Measurements from ENCODE around the gene FOXP1. TPM values are rescaled to one million over a fixed set of nuclear protein-coding genes. Genes with fewer than 3 reads are reported as not detected.

FOXP1 gene
- total and polyA plus RNA-seq, 4 donors, result 15.2 to 263 (median 110) TPM

DNA sequence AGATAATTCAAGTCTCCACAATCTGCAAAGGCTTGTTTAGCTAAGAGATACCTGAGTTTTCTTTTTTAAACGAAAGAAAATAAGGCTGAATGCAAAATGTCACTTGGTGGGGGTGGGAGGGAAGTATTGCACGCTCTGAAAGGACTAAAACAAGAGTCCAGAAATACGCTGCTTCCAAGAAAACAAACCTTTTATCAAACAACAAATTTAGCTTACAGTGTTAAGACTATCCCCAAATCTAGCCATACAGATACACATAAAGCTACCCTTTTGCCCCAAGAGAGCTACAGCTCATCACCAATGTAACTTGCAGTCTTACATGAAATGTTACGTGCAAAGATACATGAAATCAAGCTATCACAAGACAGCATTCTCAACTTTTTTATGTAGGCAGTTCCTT is 522.5 kb downstream of the FOXP1 start:
- Histone ChIP-seq H3K27ac (ENCODE audit: low read depth in 1 of 2, low read length in 2 of 2) (peak overlapping the region in 1 of 2 donors; percentile 49), H3K4me1 (ENCODE audit: control insufficient read depth in 1 of 2, insufficient read depth in 2 of 2, low read length in 2 of 2) (peaks cover 5 to 6% of the 10 kb centered on the region in 2 donors), H3K4me3 (ENCODE audit: low read length in 2 of 2) (peak overlapping the region; percentile 16 to 88), H3K27me3 (ENCODE audit: control insufficient read depth in 1 of 2, insufficient read depth in 2 of 2, low read length in 1 of 2) (no peaks in the 10 kb centered on the region), H3K36me3 (ENCODE audit: control insufficient read depth in 1 of 2, insufficient read depth in 2 of 2, low read length in 1 of 2) (no peaks in the 10 kb centered on the region), H3K9me3 (ENCODE audit: control insufficient read depth, low read length) (no peaks in the 10 kb centered on the region)
- DNase-seq (no peak), ATAC-seq (ENCODE audit: low FRiP score) (no peak)
- intact Hi-C loops (cut with DNase I), result loop anchor here (5.0 to 10.0 kb wide), 9 partner anchors 39 to 594 kb away; partner anchors contain the start of gene FOXP1 (in 1 of the 2)
- 4% methylated on average over 4 of the region's 4 CpGs for WGBS, 2 donors

- ATAC-seq (ENCODE audit: low FRiP score) (no peak), DNase-seq (no peak)
- Histone ChIP-seq H3K4me1 (ENCODE audit: control insufficient read depth in 1 of 2, insufficient read depth in 2 of 2, low read length in 2 of 2) (peaks cover 5 to 6% of the 10 kb centered on the region in 2 donors), H3K36me3 (ENCODE audit: control insufficient read depth in 1 of 2, insufficient read depth in 2 of 2, low read length in 1 of 2) (no peaks in the 10 kb centered on the region), H3K27ac (ENCODE audit: low read depth in 1 of 2, low read length in 2 of 2) (no peak overlapping the region), H3K27me3 (ENCODE audit: control insufficient read depth in 1 of 2, insufficient read depth in 2 of 2, low read length in 1 of 2) (no peaks in the 10 kb centered on the region), H3K9me3 (ENCODE audit: control insufficient read depth, low read length) (no peaks in the 10 kb centered on the region), H3K4me3 (ENCODE audit: low read length in 2 of 2) (peak overlapping the region; percentile 49 to 88)
- 14 to 20% methylated on average over 2 of the region's 2 CpGs for WGBS, 2 donors
- intact Hi-C loops (cut with DNase I), result loop anchor here (5.0 to 10.0 kb wide), 9 partner anchors 38 to 594 kb away; partner anchors contain the start of gene FOXP1 (in 1 of the 2)
Measured at GRCh38 chr3:71060536-71060935, 523.0 kb downstream of the FOXP1 start.

DNA sequence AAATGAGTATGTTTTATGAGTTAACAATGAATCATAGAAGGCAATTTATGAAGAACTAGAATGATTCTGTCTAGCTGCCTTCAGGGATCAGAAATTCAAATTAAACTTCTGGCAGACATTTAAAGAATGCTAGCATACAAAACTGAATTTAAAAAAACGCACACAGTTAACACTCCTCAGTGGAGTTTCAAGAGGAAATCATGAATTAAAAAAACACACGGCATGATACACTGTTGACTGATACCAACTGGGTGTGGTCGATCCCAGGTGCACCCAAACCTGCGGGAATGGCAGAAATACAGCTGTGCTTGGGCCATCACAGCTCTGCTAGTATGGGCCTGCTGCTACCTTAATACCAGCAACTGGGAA is 526.0 kb downstream of the FOXP1 start:
- Histone ChIP-seq H3K27ac (ENCODE audit: low read depth in 1 of 2, low read length in 2 of 2) (peak overlapping the region; percentile 15 to 88), H3K36me3 (ENCODE audit: control insufficient read depth in 1 of 2, insufficient read depth in 2 of 2, low read length in 1 of 2) (peaks cover 2% of the 10 kb centered on the region in 2 donors), H3K27me3 (ENCODE audit: control insufficient read depth in 1 of 2, insufficient read depth in 2 of 2, low read length in 1 of 2) (no peaks in the 10 kb centered on the region), H3K4me1 (ENCODE audit: control insufficient read depth in 1 of 2, insufficient read depth in 2 of 2, low read length in 2 of 2) (peaks cover 14 to 17% of the 10 kb centered on the region in 2 donors), H3K9me3 (ENCODE audit: control insufficient read depth, low read length) (no peaks in the 10 kb centered on the region), H3K4me3 (ENCODE audit: low read length in 2 of 2) (peak overlapping the region in 1 of 2 donors; percentile 11)
- 6 to 11% methylated on average over 4 of the region's 4 CpGs for WGBS, 2 donors
- intact Hi-C loops (cut with DNase I), result loop anchor here in 1 of 2 donors (1.0 kb wide), 1 partner anchor 248 kb away; no protein-coding TSS in a partner anchor
- DNase-seq (no peak), ATAC-seq (ENCODE audit: low FRiP score) (no peak)

DNA sequence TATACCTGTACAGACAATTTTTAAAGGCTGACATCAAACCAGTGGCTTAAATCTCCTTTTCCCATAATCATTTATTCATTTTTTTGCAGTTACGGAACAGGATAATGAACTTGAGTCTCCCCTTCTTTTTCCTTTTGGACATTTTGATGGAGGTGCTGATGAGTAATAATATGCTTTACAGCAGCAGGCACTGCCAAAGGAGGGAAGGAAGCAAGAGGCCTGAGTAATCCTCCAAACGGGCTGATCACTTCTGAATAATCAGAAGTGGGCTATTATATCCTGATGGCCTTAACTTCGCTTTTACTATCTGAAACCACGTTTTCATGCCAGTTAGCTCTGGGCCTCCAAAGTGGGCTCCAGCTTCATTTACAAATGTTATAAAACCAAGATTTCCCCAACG is 527.2 kb downstream of the FOXP1 start:
- Histone ChIP-seq H3K4me1 (ENCODE audit: control insufficient read depth in 1 of 2, insufficient read depth in 2 of 2, low read length in 2 of 2) (peaks cover 14 to 28% of the 10 kb centered on the region in 2 donors), H3K9me3 (ENCODE audit: control insufficient read depth, low read length) (no peaks in the 10 kb centered on the region), H3K27ac (ENCODE audit: low read depth in 1 of 2, low read length in 2 of 2) (peak overlapping the region in 1 of 2 donors; percentile 51), H3K36me3 (ENCODE audit: control insufficient read depth in 1 of 2, insufficient read depth in 2 of 2, low read length in 1 of 2) (peaks cover 2 to 5% of the 10 kb centered on the region in 2 donors), H3K4me3 (ENCODE audit: low read length in 2 of 2) (peak overlapping the region in 1 of 2 donors; percentile 34), H3K27me3 (ENCODE audit: control insufficient read depth in 1 of 2, insufficient read depth in 2 of 2, low read length in 1 of 2) (no peaks in the 10 kb centered on the region)
- ATAC-seq (ENCODE audit: low FRiP score) (peak; percentile 57), DNase-seq (no peak)
- 9 to 16% methylated on average over 5 of the region's 5 CpGs for WGBS, 2 donors
- intact Hi-C loops (cut with DNase I), result no loop called here

DNA sequence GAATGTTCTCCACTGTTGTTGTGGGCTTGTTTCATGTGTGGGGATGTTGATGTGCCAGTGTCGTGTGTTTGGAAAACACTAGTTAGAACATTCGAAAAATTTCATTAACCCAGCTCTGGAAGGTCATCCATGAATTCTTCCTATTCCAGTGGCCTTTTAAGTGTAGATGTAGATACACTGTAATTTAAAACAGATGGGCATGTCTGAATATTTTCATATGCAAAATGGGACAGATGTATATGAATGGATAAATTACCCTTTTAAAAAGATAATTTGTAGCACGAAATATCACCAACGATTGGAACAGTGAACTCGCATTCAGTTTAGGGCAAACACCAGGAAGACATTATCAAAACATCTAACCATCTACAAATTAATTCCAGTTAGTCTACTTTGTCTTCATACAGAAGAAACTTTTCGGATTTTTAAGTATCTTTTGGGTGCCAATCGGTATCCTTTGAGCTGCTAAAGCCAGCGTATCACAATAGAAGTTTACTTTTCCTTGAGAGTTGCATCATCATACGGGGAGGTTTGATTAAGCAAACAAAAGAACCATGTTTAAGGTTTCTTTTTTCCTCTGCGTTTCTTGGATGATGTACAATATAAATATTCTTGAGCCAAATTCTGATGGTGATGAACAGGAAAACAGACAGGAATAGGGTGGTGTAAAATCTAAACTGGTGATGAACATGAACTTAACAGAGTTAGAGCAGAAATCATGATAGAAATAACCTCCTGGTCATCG is 528.1 kb downstream of the FOXP1 start:
- intact Hi-C loops (cut with DNase I), result no loop called here

GRCh38 chr3:71054312-71054711 is 529.2 kb downstream of the FOXP1 start:
- H3K9me3 ChIP-seq (ENCODE audit: control insufficient read depth, low read length), result no peaks in the 10 kb centered on the region
- H3K36me3 ChIP-seq (ENCODE audit: control insufficient read depth in 1 of 2, insufficient read depth in 2 of 2, low read length in 1 of 2), result peaks cover 4 to 5% of the 10 kb centered on the region in 2 donors
- peaks cover 11 to 37% of the 10 kb centered on the region in 2 donors for H3K4me1 ChIP-seq (ENCODE audit: control insufficient read depth in 1 of 2, insufficient read depth in 2 of 2, low read length in 2 of 2)
- DNase-seq (no peak), ATAC-seq (ENCODE audit: low FRiP score) (no peak)
- intact Hi-C loops (cut with DNase I), result no loop called here
- no peaks in the 10 kb centered on the region for H3K27me3 ChIP-seq (ENCODE audit: control insufficient read depth in 1 of 2, insufficient read depth in 2 of 2, low read length in 1 of 2)
- H3K4me3 ChIP-seq (ENCODE audit: low read length in 2 of 2), result no peak overlapping the region
- no peak overlapping the region for H3K27ac ChIP-seq (ENCODE audit: low read depth in 1 of 2, low read length in 2 of 2)
- 55 to 56% methylated on average over 5 of the region's 5 CpGs for WGBS, 2 donors

More for the DNA sequence above, 528.1 kb downstream of the FOXP1 start:
- WGBS, 2 donors, result 6 to 13% methylated on average over 11 of the region's 11 CpGs
- ATAC-seq (ENCODE audit: low FRiP score) (no peak), DNase-seq (no peak)
- H3K4me3 ChIP-seq (ENCODE audit: low read length in 2 of 2), result no peak overlapping the region
- peaks cover 11 to 34% of the 10 kb centered on the region in 2 donors for H3K4me1 ChIP-seq (ENCODE audit: control insufficient read depth in 1 of 2, insufficient read depth in 2 of 2, low read length in 2 of 2)
- peak overlapping the region; percentile 49 to 63 for H3K27ac ChIP-seq (ENCODE audit: low read depth in 1 of 2, low read length in 2 of 2)
- H3K36me3 ChIP-seq (ENCODE audit: control insufficient read depth in 1 of 2, insufficient read depth in 2 of 2, low read length in 1 of 2), result peaks cover 4 to 5% of the 10 kb centered on the region in 2 donors
- H3K9me3 ChIP-seq (ENCODE audit: control insufficient read depth, low read length), result no peaks in the 10 kb centered on the region
- H3K27me3 ChIP-seq (ENCODE audit: control insufficient read depth in 1 of 2, insufficient read depth in 2 of 2, low read length in 1 of 2), result no peaks in the 10 kb centered on the region

DNA sequence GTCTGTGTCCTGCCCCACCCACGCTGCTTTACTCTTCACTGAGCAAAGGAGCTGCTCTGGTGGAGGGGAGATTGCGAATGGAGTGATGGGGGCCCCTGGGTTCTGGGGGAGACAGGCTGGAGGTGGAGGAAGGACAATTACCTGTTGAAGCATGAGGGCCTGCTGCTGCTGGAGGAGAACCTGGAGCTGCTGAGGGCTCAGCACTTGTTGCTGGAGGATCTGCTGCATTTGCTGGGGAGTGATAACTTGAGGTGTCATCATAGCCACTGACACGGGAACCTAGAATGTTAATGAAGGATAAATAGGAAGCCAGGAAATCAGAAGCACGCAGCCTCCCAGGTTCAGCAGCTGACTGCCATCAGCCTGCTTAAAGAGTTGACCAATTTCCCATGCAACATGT is 530.0 kb downstream of the FOXP1 start:
- 64 to 73% methylated on average over 4 of the region's 4 CpGs for WGBS, 2 donors
- H3K36me3 ChIP-seq (ENCODE audit: control insufficient read depth in 1 of 2, insufficient read depth in 2 of 2, low read length in 1 of 2), result peaks cover 4 to 5% of the 10 kb centered on the region in 2 donors
- intact Hi-C loops (cut with DNase I), result no loop called here
- H3K27ac ChIP-seq (ENCODE audit: low read depth in 1 of 2, low read length in 2 of 2), result peak overlapping the region in 1 of 2 donors; percentile 20
- H3K9me3 ChIP-seq (ENCODE audit: control insufficient read depth, low read length), result no peaks in the 10 kb centered on the region
- no peak overlapping the region for H3K4me3 ChIP-seq (ENCODE audit: low read length in 2 of 2)
- DNase-seq, result no peak
- no peak for ATAC-seq (ENCODE audit: low FRiP score)
- no peaks in the 10 kb centered on the region for H3K27me3 ChIP-seq (ENCODE audit: control insufficient read depth in 1 of 2, insufficient read depth in 2 of 2, low read length in 1 of 2)
- H3K4me1 ChIP-seq (ENCODE audit: control insufficient read depth in 1 of 2, insufficient read depth in 2 of 2, low read length in 2 of 2), result peaks cover 13 to 43% of the 10 kb centered on the region in 2 donors

- Histone ChIP-seq H3K4me3 (ENCODE audit: low read length in 2 of 2) (no peak overlapping the region), H3K9me3 (ENCODE audit: control insufficient read depth, low read length) (no peaks in the 10 kb centered on the region), H3K27me3 (ENCODE audit: control insufficient read depth in 1 of 2, insufficient read depth in 2 of 2, low read length in 1 of 2) (no peaks in the 10 kb centered on the region), H3K4me1 (ENCODE audit: control insufficient read depth in 1 of 2, insufficient read depth in 2 of 2, low read length in 2 of 2) (peaks cover 13 to 42% of the 10 kb centered on the region in 2 donors), H3K36me3 (ENCODE audit: control insufficient read depth in 1 of 2, insufficient read depth in 2 of 2, low read length in 1 of 2) (peaks cover 4 to 5% of the 10 kb centered on the region in 2 donors), H3K27ac (ENCODE audit: low read depth in 1 of 2, low read length in 2 of 2) (peak overlapping the region; percentile 10 to 71)
- no peak for ATAC-seq (ENCODE audit: low FRiP score)
- intact Hi-C loops (cut with DNase I), result no loop called here
- DNase-seq, result no peak
- 45 to 52% methylated on average over 5 of the region's 5 CpGs for WGBS, 2 donors
Measured at GRCh38 chr3:71052716-71053115, 530.8 kb downstream of the FOXP1 start.
